SK-N-SH (cell line): ENCODE data around the gene CDH9.

Source experiments
- CTCF ChIP-seq: fragments of 200-600 bp; sonication (generic); IDR thresholded peaks from 2 replicates; pipeline ENCODE4 v1.6.1; 2017; ENCODE audit warnings: antibody characterized with exemption, mild to moderate bottlenecking, moderate library complexity
- GABPA ChIP-seq: IDR thresholded peaks from 2 replicates; pipeline ENCODE4 v1.4.0; 2012; ENCODE audit warnings: low read depth, mild to moderate bottlenecking
- MAX ChIP-seq: IDR thresholded peaks from 2 replicates; pipeline ENCODE4 v1.4.0; 2012; ENCODE audit warnings: low read depth
- NFIC ChIP-seq: IDR thresholded peaks from 2 replicates; pipeline ENCODE4 v1.4.0; 2012; ENCODE audit warnings: borderline replicate concordance
- NRF1 ChIP-seq: IDR thresholded peaks from 2 replicates; pipeline ENCODE4 v1.6.1; 2012; ENCODE audit warnings: low read depth, mild to moderate bottlenecking, low read length
- POLR2AphosphoS5 ChIP-seq: IDR thresholded peaks from 2 replicates; pipeline ENCODE4 v1.6.1; 2012; ENCODE audit warnings: low read depth, low read length
- REST ChIP-seq: IDR thresholded peaks from 2 replicates; pipeline ENCODE4 v1.6.1; 2012; ENCODE audit warnings: mild to moderate bottlenecking, low read depth, low read length, moderate library complexity
- RXRA ChIP-seq: IDR thresholded peaks from 2 replicates; pipeline ENCODE4 v1.4.0; 2012; ENCODE audit warnings: low read depth, mild to moderate bottlenecking, borderline replicate concordance
- YY1 ChIP-seq: IDR thresholded peaks from 2 replicates; pipeline ENCODE4 v1.4.0; 2012; ENCODE audit warnings: low read depth, mild to moderate bottlenecking

DNA sequence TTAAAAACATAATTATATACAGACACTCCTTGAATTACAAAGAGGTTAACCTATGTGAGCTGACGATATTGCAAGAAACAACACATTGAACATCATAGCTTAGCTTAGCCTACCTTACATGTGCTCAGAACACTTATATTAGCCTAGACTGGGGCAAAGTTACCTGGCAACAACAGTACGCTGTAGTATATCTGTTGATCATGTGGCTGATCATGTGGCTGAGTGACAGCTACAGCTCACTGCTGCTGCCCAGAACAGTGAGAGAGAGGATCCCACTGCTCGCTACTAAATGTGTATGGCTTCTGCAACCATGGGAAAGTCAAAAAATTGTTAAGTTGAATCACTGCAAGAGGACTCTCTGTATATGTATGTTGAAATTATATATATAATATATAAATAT, 169.9 kb downstream of the CDH9 start:
- TF ChIP-seq CTCF (no peak), NFIC (no peak), GABPA (no peak), YY1 (no peak), RXRA (no peak), NRF1 (no peak), MAX (no peak), REST (no peak), POLR2AphosphoS5 (no peak)
